Stimulated activated CD4-positive, alpha-beta T cell treated with anti-CD3 and anti-CD28 coated beads, Interleukin-15, amount 100 ng/mL, for 24 hours (primary cell): ENCODE results near the gene TNFAIP8L2.

Experiments
- DNase-seq: peaks from one replicate; pipeline ENCODE4 v3.0.0-alpha.2; 2020

TNFAIP8L2 gene

DNA sequence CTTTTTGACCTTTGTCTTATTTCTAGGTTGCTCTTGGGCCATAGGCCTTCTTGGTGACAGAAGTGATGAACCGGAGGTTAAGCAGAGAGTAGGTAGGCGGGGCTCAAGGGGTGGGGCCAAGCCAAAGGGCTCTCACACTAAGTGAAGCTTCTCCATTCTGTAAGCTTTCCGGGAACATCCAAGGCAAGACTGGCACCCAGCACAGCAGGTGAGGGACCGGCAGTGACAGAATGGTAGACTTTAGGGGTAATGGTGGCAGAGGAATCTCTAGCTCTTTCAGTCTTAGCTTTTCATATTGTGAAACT is at the start of gene TNFAIP8L2:
Gene TNFAIP8L2, plus strand, starts transcription at position 135 of the 305 bp plus-strand sequence. CDS start 2,049 bp downstream, outside the sequence.
- DNase-seq, result peak; percentile 93

DNA sequence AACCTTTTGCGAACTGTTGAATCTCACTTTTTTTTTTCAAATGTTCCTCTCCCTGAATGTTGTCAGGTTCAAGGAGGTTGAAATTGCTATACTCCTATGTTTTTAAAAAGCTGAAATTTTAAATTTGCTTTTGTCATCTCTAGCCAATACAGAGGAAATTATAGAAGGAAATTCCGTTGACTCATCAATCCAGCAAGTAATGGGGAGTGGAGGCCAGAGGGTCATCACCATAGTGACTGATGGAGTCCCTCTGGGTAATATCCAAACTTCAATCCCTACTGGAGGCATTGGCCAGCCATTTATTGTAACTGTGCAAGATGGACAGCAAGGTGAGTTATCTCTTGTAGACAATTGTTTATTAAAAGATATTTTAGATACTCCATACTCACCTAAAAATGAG is 49.6 kb upstream of the TNFAIP8L2 start:
- DNase-seq, result no peak

DNA sequence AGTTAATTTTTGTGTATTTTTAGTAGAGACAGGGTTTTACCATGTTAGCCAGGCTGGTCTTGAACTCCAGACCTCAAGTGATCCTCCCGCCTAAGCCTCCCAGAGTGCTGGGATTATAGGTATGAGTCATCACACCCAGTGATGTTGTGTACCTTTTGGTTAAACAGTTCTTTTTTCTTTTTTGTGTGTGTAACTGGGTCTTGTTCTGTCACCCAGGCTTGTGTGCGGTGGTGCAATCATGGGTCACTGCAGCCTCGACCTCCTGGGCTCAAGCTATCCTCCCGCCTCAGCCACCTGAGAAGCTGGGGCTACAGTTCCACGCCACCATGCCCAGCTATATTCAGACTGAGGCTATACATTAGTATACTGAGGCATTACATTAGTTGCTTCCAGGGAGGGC is 48.1 kb upstream of the TNFAIP8L2 start:
- DNase-seq, result no peak

DNA sequence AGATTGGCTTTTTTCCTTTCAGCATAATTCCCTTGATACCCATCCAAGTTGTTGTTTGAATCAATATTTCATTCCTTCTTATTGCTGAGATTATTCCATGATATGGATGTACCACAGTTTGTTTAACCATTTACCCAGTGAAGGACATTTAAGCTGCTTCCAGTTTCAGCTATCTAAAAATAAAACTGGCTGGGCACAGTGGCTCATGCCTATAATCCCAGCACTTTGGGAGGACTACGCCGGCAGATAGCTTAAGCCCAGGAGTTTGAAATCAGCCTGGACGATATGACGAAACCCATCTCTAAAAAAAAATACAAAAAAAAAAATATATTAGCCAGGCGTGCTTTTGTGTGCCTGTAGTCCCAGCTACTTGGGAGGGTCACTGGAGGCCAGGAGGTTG is 42.6 kb upstream of the TNFAIP8L2 start:
- DNase-seq, result no peak

DNA sequence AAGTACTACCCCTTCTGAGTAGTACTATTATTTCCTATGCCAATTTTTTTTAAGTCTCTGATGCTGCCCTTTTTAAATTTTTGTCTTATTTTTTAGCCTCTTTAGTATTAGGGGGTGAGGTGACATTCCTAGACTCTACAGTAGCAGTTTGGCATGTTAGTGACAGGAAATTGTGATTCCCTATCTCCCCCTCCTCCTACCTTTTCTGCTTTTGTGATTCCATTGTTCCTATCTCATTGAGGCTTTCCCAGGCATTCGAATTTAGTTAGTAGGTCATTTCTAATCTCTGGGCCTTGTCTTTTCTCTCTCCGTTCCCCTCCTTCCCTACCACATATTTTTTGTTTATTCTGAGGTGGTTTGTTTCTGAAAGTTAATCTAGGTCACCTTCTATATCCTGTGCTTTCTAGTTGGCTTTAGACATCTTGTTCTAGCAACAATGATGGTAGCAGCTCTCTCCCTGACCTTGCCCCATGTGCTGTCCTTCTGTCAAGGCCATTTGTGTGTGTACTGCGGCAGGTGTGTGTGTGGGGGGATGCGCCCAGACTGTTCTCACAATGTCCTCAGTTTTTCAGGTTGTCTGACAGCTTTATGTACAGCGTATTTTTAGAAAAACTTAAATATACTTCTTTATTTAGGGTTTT is 31.6 kb upstream of the TNFAIP8L2 start:
- no peak for DNase-seq

DNA sequence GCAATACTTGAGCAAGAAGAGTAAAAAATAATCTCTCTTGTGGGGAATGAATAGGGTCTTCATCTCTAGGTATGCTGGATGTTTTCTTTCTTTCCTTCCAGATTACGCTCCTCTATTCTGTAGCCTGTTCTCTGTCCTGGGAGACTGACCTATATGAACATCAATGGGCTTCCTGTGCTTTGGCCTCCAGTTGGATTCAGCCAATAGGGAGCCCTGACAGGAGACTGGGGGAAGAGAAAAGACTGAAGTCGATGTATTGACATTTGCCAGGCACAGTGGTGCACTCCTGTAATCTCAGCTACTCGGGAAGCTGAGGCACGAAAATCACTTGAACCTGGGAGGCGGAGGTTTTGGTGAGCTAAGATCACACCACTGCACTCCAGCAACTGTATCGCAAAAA is 27.6 kb upstream of the TNFAIP8L2 start:
- no peak for DNase-seq

DNA sequence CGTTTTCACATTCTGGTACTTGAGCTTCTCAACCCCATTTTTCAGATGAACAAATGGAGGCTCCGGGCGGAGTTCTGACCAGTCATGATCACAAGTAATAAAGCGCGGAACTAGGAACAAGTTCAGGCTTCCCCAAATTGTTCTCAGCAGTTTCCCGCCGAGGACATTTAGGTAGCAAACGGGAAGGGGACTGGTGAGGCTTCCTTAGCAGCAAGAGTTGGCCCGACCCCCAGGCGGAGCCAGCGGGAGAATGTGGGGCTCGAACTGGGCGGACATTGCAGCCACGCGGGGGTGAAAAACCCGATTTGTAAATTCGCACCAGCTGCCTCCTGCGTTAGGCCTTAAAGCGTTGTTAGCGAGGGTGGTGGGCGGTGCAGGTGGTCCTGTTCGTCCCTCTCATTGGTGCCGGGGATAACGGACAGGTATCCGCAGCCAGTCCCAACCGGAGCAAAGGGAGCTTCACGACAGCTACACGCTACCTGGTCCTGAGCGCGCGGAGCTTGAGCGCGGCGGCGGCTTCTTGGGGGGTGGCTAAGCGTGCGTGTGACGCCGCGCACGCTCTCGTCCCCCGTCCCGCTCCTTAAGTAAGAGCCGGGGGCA is 25.4 kb upstream of the TNFAIP8L2 start:
- DNase-seq, result peak; percentile 90

DNA sequence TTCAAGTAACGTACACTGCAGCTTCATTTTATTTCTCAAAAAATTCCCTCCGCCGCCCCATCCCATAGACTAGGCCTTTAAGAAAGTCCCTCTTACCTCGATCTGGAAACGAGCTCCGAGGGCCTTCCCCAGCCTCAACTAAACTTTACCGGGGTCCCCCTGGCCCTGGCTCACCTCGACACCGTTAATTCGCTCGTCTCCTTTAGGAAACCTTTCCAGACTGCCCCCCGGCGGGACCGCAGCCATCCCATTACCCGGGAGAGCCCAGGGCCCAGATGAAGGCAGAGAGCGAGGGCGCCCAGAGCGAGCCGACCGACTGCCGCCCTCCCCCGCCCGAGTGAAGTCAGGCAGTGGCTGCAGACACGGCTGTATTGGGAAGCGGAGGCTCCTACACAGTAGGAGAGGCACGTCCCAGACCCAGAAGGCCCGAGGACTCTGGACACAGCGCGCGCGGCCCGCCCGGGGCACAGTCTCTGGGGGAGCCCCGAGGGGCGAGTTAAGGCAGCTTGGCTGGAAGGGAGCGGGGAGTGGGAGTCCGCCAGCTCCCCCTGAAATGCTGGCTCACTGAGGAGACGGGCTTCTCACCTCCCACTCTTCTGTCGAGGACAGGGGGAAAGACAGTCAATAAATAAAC is 24.6 kb upstream of the TNFAIP8L2 start:
- no peak for DNase-seq

DNA sequence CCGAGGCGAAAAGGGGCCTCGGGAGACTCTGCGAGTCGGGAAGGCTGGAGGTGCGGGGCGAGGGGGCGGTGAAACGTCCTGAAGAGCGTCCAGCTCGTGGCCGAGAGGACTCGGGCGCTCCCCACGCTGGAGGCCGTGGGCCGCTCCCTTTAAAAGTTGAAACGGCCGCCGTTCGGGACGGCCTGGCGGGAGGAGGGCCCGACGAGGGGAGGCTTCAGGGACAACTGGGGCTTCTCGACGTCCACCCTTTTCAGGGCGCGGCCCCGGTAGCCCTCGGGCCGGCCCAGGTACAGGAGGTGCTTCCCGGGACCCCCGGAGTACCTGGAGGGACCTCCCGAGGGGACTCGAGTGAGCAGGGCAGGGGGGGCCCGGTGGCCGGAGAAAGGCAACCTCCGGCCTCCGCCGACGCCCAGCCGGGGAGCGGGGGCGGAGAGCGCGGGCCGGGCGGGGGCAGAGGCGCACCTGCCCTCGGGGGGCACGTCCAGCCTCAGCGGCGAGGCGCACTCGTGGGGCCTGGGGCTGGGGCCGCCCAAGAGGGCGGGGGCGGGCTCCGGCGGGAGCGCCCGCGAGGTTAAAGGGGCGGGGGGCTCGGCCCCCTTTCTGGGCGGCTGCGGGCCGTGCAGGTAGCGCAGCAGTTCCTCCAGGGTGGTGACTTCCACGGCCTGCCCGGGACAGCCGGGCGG is 24.0 kb upstream of the TNFAIP8L2 start:
- DNase-seq, result no peak

DNA sequence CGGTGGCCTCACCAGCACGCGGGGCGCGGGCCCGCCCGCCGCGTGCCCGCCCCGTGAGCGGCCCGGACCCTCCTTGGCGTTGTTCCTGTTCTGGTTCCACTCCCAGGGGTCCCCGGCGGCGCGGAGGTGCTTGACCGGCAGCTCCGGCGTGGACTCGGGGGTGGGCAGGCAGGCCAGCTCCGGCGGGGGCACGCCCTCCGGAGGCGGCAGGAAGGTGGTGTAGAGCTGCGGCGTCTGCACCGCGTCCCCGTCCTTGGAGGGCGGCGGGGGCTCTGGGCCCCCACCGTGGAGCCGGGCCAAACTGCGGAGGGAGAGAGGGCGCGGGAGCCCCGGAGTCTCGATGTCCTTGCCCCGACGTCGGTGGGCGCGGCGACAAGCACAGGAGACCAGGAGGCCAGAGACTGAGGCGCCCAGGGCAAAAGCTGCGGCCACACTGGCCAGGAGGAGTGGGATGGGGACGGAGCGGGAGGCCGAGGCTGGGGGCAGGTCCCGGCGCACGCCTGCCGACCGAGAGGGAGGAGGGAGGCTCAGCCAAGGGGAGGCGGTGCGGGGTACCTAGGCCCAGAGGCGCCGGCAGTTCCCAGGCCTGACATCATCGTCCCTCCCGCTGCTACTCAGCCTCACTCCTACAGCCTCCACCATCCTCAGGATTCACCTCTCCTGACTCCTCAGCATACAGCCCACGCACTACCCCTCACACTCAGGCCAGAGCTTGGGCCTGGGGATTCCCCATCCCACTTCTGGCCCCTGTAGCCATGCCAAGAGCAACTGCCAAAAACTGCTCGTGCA is 23.2 kb upstream of the TNFAIP8L2 start:
- DNase-seq, result no peak

DNA sequence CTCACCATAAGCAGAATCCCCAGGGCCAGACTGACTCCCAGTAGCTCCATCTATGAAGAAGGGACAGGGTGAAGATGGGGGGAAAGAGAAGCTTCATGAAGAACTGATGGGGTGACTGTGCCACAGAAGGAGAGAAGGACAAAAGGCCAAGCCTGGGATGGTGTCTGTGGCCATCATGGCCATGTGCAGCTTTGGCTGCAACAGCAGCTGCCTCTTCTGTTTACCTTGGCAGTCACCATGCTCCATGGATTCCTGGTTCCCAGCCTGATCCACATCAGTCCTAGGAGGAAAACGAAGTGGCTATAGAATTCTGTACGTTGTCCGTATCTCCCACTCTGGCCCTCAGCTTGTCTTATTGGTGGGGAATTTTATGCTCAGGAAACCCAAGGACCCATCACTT is 22.1 kb upstream of the TNFAIP8L2 start:
- DNase-seq, result no peak

DNA sequence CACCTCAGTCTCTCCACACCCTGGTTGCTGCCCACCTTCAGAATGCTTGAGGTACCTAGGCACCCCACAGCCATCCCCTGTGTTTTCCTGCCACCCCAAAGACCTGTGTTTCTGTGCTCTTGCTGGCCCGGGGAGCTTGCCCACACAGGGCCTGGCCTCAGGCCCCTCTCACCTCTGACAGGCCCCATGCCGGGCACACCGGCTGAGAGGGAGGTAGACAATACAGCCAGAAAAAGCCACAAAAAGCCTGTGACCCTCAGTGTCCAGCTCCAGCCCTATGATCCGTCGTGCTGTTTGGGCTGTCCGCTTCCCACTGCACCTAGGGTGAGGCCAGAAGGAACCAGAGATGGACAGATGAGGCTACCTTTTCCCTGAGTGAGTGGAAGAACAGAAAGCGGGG is 21.5 kb upstream of the TNFAIP8L2 start:
- DNase-seq, result no peak

DNA sequence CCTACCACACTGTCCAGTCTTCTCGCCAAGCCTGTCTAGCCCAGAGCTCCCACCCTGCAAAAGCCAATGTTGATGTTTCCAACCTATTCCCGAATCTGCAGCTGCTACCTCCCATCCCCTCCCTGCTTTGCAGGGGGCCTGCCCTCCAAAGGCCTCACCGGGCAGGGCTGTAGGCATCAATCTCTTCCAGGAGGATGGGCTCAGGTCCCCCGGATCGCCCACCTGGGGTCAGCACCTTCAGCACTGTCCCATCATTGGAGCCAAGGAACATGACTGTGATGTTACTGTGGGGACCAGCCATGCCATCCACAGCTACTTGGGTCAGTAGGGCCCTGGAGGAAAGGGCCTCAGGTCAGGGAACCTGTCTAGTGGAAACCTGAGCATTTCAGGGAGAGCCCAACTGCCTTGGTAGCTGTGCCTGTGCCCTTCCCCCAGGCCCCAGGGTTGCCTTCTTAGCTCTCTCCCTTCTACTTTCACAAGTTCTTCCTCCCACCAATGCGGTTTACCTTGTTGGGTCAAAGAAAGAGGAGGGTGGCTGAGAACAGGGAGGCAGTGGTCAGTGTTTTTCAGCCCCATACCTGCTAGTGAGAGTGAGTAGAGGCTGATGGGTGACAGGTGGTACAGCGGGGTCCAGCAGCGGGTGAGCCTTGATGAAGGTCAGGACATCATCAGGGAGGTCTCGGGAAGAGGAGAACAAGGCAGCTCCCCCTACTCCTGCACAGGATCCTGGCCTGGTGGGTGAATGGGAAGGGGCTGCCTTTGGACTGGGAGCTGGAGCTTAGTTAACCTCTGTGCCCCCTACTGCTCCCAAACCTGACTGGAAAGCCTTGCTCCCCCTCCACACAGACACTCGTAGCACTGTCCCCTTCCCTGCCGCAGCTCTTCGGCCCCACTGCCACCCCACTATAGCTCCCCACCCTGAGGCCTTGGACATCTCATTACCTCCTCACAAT is 20.7 kb upstream of the TNFAIP8L2 start:
- no peak for DNase-seq

DNA sequence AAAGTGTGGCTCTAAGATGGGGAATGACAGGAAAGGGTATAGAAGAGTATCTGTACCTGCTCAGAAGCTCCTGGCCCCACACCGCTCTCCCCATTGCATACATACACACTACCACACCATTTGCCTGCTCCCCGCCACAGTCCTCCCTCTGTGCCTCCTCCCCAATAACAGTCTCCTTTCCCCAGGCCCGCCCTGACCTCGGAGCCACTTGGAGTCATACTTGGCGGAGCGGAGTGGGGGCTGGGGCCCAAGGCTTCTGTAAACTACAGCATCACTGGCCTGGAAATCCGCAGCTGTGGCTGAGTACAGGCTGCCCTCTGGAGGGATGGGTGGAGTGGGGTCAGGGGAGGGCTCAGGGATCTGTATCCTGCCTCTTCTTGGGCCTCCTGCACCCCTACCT is 18.7 kb upstream of the TNFAIP8L2 start:
- DNase-seq, result no peak

DNA sequence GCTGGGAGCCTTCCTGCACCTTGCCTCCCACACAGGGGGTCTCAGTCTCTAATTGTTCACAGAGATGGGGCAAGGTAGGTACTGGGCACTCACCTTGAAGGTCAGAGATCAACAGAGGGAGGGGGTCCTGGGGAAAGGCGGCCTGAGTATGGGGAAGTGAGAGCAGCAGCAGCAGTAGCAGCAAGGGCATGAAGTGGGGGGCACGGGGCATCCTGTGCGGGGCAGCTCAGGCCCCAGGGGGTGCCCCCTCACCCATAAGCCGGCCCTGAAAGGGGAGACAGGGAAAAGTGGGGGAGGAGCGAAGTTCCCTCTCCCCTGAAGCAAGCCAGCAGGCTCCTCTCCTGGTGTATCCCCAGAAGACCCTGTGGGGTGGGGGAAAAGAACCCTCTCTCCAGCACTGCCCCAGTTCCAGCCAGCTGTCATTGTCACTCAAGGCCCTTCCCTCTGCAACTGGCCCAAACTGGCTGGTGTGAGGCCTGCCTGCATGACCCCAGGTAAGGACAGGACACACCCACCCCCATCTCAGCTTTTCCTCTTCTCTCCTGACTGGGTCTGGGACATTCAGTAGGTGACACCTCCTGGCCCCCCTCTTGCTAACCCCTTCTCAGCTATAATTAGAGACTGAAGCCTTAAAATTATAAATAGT is 13.9 kb upstream of the TNFAIP8L2 start:
- no peak for DNase-seq

DNA sequence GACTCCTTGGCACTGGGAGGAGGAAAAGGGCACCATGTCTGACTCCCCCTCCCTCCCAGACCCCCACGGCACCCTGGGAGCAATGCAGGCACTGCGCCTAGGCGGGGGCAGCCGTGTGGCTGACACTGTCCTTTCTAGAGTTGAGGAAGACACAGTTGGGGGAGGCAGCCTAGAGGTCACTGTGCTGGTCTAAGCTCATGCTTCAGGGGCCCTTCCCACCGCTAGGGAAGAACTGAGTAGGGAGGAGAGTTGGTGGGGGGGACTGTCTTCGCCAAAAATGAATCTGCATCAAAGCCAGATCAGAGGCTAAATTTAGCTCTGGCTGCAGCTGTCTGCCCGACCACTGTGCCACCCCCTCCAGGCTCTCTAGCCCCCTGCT is 13.4 kb upstream of the TNFAIP8L2 start:
- no peak for DNase-seq

DNA sequence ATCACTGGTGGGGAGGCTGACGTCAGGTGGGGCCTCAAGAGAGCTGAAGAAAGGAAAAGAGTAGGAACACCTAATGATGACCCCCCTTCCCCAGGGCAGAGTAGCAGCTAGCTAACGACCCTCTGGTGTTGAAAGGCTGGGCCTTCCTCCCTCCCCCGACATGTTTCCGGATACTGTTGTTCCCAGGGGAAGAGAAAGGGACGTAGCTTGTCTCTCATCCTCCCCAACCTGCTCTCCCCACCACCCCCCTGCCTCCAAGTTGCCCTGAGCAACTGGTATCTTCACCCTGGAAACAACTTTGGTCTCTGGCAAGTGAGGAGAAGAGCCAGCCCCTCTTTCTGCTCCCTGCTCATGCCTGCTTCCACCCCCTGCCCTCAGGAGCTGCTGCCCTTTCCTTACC is 12.5 kb upstream of the TNFAIP8L2 start:
- DNase-seq, result no peak

DNA sequence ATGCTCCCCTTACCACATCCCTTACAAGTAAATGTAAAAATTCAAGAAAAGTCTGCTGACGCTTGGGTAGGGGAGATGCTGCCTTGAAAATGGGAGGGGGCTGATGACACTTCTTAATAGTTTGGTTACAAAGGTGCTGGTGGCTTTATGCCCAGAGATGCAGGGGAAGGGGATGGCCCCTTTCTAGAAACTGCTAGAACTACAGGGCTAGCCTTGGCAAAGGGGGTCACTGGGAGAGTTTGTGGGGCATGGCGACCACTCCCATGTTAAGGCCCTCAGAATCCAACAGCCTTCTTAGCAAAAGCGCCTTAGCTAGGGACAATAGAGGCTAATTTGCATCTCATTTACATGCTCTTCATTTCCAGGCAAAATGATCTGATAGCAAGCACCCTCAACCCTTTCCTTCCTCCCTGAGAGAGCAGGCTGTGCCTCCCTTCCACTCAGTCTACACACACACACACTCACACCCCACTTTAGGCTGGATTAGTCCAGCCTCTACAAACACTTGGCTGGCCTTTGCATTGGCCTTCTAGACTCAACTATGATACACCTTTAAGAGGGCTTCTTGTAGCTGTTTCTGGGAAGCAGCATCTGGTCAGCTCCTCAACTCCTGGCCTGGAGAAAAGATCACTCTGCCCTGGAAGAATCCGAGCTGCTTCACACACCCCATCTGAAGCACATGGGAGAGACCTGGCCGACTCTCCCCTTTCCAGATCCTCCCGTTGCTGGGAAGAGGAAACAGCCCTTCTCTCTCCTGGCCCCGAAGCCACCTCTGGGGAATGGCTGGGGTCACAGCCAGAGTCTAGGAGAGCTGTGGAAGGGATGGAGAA is 11.8 kb upstream of the TNFAIP8L2 start:
- DNase-seq, result no peak

DNA sequence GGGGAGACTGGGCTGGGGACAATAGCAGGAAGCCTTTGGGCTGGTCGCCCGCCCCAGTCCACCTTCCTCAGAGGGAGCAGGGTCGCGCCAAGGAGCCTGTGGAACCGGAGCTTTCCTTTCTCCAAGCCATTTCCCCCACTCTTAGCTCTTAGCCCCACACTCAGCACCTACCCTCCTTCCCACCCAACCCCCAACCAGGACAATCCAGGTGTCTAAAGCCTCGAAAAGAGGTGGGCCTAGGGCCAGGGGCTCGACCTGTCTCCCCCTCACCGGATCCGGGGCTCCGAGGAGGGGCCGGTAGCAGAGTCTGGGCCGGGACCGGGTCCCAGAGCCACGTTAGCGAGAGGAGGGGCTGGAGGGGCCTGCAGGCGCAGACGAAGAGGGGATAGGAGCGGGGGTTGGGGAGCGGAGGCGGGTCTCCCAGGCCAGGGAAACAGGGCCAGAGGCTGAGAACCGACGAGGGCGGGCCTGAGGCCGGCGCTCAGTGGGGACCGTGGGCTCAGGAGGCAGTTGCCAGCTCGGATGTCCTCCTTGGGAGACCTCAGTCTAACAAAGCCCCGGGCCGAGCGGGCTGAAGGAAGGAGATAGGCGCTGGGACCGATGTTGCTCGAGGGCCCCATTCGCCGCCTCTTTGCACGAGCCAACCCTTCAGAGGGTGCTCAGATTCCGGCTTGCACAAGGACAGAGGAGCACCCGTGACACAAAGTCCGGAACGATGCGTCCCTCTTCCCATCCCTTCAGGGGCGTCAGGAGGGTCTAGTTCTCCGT is 11.0 kb upstream of the TNFAIP8L2 start:
- DNase-seq, result peak; percentile 45

DNA sequence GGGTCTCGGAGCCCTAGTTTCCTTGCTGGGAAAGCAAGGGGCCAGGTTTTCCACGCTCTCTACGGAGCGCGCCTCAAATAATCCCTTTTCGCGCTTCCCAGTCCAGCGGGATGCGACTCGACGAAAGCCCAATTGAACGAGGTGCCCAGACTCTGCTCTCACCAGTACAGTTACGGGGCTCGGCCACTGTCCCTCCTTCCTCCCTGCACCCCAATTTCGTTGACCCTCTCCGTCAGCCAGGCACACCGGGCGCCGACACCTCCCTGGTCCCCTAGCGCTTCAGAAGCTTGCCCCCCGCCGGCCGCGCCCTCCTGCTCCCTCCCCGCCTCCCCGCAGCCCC is 10.4 kb upstream of the TNFAIP8L2 start:
- DNase-seq, result no peak
